ENCODE data around the gene TM4SF1. TPM values are rescaled to one million over a fixed set of nuclear protein-coding genes. Genes with fewer than 3 reads are reported as not detected.

TM4SF1 gene, protein sequence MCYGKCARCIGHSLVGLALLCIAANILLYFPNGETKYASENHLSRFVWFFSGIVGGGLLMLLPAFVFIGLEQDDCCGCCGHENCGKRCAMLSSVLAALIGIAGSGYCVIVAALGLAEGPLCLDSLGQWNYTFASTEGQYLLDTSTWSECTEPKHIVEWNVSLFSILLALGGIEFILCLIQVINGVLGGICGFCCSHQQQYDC
- 100 to 1,000 TPM; 106 to 219 TPM for total RNA-seq
- long read RNA-seq, donor 1, transcript TM4SF1-201 (5 exons, 1,771 nt) = major isoform, 63 of 68 reads
- long read RNA-seq, donor 1, partial matches to known transcripts = 2 of 68 reads
- long read RNA-seq, donor 1, other reads (novel, unspliced or antisense) = 1 of 68 reads
- long read RNA-seq, donor 2, transcript TM4SF1-201 (5 exons, 1,771 nt) = major isoform, 1,185 of 1,232 reads
- long read RNA-seq, donor 2, transcript TM4SF1-204 (4 exons, 976 nt) = minor isoform, 31 of 1,232 reads
- long read RNA-seq, donor 2, partial matches to known transcripts = 4 of 1,232 reads
- long read RNA-seq, donor 2, other reads (novel, unspliced or antisense) = 12 of 1,232 reads

DNA sequence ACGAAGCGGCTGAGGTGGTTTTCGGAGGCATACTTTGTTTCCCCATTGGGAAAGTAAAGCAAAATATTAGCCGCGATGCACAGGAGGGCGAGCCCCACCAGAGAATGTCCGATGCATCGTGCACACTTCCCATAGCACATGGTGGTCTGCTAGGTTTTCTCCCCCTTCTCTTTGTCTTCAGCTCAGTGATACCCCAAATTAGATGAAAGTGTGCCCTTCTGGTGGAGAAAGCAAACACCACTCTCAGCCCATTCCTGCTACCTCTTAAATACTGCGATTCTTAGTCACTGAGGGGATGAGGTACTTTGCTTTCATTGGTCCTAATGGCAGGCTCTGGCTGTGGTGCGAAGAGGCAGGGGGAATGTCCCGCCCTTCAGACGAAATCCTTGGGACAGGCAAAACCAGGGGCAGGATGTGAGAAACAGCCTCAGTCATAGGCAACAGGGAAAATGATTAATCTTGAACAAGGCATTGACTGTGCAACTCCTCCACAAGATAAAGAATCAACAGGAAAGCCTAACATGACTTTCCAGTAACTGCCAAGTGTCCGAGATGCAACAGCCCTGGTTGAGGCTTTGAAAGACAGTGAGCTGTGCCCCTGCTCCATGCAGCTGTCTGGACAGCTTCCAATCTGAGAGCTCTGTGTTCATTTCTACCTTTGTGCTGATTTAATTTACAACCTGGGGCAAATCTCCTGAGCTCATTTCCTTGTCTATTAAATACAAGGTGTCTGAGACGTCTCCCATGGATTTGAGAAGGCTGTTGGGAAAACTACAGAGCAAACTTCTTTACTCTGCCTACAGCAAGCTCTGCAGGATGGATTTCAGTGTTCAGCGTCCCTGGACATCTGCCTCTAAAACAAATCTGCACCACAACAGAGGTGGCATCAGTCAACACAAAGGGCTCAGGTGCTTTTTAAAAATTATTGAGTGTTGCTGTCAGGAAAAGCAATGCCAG lies at the start of gene TM4SF1:
TM4SF1 (minus strand) TSS at position 242 of the 957 bp plus-strand sequence; CDS start at position 140, 102 bp downstream.
- intact Hi-C loops (cut with DNase I) = no loop called here
- DNase-seq (ENCODE audit: low spot score) = peak; percentile 85

GRCh38 chr3:149426325-149426724 lies 48.9 kb upstream of the TM4SF1 start:
- DNase-seq (ENCODE audit: low spot score) = no peak
- intact Hi-C loops (cut with DNase I) = no loop called here

GRCh38 chr3:149424918-149425317 lies 47.5 kb upstream of the TM4SF1 start:
- intact Hi-C loops (cut with DNase I) = no loop called here

GRCh38 chr3:149421764-149422163 lies 44.3 kb upstream of the TM4SF1 start:
- intact Hi-C loops (cut with DNase I) = no loop called here
- no peak for DNase-seq (ENCODE audit: low spot score)

More at GRCh38 chr3:149424918-149425317, 47.5 kb upstream of the TM4SF1 start:
- no peak for DNase-seq (ENCODE audit: low spot score)

DNA sequence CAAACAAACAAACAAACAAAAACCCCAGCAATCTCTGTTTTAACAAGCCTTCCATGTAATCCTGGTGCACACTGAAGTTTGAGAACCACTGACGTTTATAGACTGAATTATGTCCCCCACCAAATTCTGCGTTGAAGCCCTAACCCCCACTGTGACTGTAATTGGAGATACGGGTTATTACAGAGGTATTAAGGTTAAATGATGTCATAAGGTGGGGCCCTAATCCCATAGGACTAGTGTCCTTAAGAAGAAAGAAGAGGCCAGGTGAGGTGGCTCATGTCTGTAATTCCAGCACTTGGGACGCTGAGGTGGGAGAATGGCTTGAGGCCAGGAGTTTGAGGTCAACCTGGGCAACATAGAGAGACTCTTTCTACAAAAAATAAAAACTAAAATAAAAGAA lies 42.4 kb upstream of the TM4SF1 start:
- intact Hi-C loops (cut with DNase I) = no loop called here
- DNase-seq (ENCODE audit: low spot score) = no peak

GRCh38 chr3:149417727-149418126 lies 40.3 kb upstream of the TM4SF1 start:
- no peak for DNase-seq (ENCODE audit: low spot score)
- intact Hi-C loops (cut with DNase I) = no loop called here

DNA sequence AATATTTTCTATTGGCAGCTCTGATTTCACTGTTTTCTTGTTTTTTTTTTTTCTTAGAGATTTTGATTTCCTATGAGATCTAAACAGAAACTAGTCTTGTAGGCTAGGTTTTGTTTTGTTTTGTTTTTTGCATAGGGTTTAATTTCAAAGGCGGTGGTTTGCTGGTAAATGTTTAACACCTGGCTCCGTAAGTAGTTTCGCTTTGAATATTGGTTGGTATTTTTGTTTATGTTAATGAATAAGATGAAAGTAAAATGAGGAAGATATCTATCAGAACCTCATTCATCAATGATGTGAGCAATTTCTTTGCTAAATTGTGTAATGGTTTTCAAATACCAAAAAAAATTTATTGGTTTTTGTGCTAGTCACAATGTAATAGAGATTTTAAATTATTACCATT lies 39.7 kb upstream of the TM4SF1 start:
- intact Hi-C loops (cut with DNase I) = no loop called here
- no peak for DNase-seq (ENCODE audit: low spot score)

DNA sequence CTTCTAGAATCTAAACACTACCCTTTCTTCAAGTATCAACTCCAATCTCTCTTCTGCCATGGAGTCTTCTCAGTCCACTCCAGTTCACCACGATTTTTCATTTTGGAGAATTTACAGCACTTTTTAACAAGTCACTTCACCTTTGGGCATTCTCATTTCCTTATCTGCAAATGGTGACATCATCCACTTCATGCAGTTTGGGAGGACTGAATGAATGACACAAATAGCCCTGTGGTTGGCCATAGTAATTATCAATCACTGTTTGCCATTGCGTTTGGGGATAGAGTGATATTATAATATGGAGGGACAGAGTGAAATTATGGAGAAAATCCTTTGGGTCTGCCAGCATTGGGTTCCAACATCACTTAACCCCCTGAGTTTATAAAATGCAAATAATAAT lies 38.0 kb upstream of the TM4SF1 start:
- intact Hi-C loops (cut with DNase I) = no loop called here
- DNase-seq (ENCODE audit: low spot score) = no peak

- no peak for DNase-seq (ENCODE audit: low spot score)
- intact Hi-C loops (cut with DNase I) = no loop called here
These were observed 37.2 kb upstream of the TM4SF1 start for GRCh38 chr3:149414557-149415231.

GRCh38 chr3:149411583-149411982 lies 34.1 kb upstream of the TM4SF1 start:
- no peak for DNase-seq (ENCODE audit: low spot score)
- intact Hi-C loops (cut with DNase I) = no loop called here

- no peak for DNase-seq (ENCODE audit: low spot score)
- intact Hi-C loops (cut with DNase I) = no loop called here
These were observed 31.9 kb upstream of the TM4SF1 start for GRCh38 chr3:149409351-149409750.

GRCh38 chr3:149407898-149408297 lies 30.4 kb upstream of the TM4SF1 start:
- no peak for DNase-seq (ENCODE audit: low spot score)
- intact Hi-C loops (cut with DNase I) = no loop called here

DNA sequence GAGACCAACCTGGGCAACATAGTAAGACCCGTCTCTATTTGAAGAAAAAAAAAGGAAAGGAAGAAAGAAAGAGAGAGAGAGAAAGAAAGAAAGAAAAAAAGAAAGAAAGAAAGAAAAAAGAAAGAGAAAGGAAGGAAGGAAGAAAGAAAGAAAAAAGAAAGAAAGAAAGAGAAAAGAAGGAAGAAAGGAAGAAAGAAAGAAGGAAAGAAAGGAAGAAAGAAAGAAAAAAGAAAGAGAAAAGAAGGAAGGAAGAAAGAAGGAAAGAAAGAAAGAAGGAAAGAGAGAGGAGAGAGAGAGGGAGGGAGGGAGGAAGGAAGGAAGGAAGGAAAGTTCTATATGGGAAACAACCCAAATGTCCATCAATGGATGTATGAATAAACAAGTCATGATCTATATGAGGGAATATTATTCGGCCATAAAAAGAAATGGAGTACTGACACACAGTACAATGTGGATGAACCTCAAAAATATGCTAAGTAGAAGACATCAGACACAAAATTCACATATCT lies 28.8 kb upstream of the TM4SF1 start:
- DNase-seq (ENCODE audit: low spot score) = no peak
- intact Hi-C loops (cut with DNase I) = no loop called here

- intact Hi-C loops (cut with DNase I) = no loop called here
- no peak for DNase-seq (ENCODE audit: low spot score)
These were observed 26.0 kb upstream of the TM4SF1 start for GRCh38 chr3:149403443-149403842.

DNA sequence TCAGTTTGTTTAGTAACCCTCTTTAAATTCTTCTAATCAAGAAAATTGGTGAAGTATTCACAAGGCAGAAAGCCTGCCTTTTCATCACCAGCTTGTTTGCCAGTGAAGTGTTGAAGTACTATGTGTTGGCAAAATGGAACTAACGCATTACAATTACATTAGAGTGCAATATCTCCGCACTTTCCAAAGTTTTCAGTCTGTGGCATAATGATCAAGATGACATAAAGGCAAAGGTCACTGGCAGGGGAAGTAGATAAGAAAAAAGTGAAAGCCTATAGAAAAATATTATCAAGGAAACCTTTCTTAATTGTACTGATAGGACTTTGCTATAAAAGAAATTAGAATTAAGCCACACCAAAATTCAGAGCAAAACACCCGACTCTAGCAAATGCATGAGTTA lies 25.0 kb upstream of the TM4SF1 start:
- intact Hi-C loops (cut with DNase I) = no loop called here
- DNase-seq (ENCODE audit: low spot score) = no peak

- no peak for DNase-seq (ENCODE audit: low spot score)
- intact Hi-C loops (cut with DNase I) = no loop called here
These were observed 24.5 kb upstream of the TM4SF1 start for GRCh38 chr3:149401926-149402310.

GRCh38 chr3:149401212-149401925 lies 23.9 kb upstream of the TM4SF1 start:
- intact Hi-C loops (cut with DNase I) = no loop called here
- no peak for DNase-seq (ENCODE audit: low spot score)

DNA sequence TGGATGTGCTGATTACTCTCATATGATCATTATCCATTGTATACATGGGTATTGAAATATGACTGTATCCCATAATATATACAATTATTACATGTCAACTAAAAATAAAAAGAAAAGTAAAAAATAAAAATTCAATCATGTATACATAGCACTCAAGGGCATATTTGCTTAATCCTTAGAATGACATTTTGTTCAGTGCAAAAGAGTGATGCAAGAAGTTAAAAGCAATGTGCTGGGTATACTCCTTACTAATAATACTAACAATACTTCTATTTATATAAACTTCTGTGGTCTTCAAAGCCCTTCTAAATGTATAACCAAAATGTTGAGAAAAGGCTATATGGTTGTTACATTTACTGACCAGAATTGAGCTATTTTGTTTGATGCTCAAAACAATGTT lies 23.2 kb upstream of the TM4SF1 start:
- intact Hi-C loops (cut with DNase I) = no loop called here

DNA sequence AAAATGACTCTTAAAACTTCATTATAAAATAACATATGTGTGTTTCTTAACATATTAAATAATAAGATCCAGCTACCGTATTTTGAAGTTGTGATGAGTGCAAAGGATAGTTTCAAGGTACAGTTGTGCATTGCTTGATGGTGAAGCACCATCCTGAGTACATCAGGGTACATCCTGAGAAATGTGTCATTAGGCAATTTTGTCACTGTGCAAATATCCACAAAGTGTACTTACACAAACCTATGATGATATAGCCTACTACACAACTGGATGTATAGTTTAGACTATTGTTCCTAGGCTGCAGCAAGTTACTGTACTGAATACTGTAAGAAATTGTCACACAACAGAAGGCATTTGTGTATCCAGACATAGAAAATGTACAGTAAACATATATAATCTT lies 20.8 kb upstream of the TM4SF1 start:
- intact Hi-C loops (cut with DNase I) = loop anchor here in 1 of 2 donors (5.0 kb wide), 1 partner anchor 84 kb away; no protein-coding TSS in a partner anchor
- no peak for DNase-seq (ENCODE audit: low spot score)

More for the DNA sequence above, 23.2 kb upstream of the TM4SF1 start:
- DNase-seq (ENCODE audit: low spot score) = no peak
